Measurements from ENCODE around the gene TMC7. TPM values are rescaled to one million over a fixed set of nuclear protein-coding genes. Genes with fewer than 3 reads are reported as not detected.
"Not testable (repeated sequence)": the region's sequence is repeated elsewhere in the genome, so short reads cannot be mapped to it uniquely, and the experiment has no call there.

TMC7 gene
- total RNA-seq, 1 experiment from 2014 or later: 4.3 TPM

DNA sequence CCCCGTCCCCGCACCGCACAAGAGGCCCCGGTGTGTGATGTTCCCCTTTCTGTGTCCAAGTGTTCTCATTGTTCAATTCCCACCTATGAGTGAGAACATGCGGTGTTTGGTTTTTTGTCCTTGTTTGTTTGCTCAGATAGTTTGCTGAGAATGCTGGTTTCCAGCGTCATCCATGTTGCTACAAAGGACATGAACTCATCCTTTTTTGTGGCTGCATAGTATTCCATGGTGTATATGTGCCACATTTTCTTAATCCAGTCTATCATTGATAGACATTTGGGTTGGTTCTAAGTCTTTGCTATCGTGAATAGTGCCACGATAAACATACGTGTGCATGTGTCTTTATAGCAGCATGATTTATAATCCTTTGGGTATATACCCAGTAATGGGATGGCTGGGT, 8.0 kb downstream of the TMC7 start:
- H3K27ac ChIP-seq (ENCODE audit: insufficient read length, low read depth, low read length); H2BK120ac ChIP-seq (ENCODE audit: low read depth, low read length, poor library complexity, severe bottlenecking); H3K36me3 Mint-ChIP-seq (ENCODE audit: insufficient read depth in 1 of 3, low read depth in 3 of 3); H3K14ac ChIP-seq (ENCODE audit: insufficient read depth, low read length); H3K9ac ChIP-seq (ENCODE audit: extremely low read depth, insufficient read length, low read length); H4K20me1 ChIP-seq (ENCODE audit: control insufficient read depth, insufficient read depth, insufficient read length); H3K23me2 ChIP-seq (ENCODE audit: insufficient read length, low read depth, low read length, poor library complexity, severe bottlenecking); H2BK12ac ChIP-seq (ENCODE audit: insufficient read length, low read depth, low read length); H3K4me2 ChIP-seq (ENCODE audit: insufficient read depth, insufficient read length, low read length); H3K79me1 ChIP-seq (ENCODE audit: insufficient read depth, low read depth, low read length, poor library complexity, severe bottlenecking); H2AK5ac ChIP-seq (ENCODE audit: insufficient read length, low read length); H2BK20ac ChIP-seq (ENCODE audit: low read depth, low read length, poor library complexity, severe bottlenecking); H3K18ac ChIP-seq (ENCODE audit: insufficient read length, low read depth, low read length); H3K9me3 Mint-ChIP-seq; H3K4me1 Mint-ChIP-seq; H4K8ac ChIP-seq (replicated peaks; ENCODE audit: insufficient read length, low read depth, low read length); H2BK15ac ChIP-seq (ENCODE audit: low read depth, low read length); H3K4me1 ChIP-seq (ENCODE audit: insufficient read depth, low read length); H2BK5ac ChIP-seq (ENCODE audit: insufficient read length, low read length); H3K79me2 ChIP-seq (ENCODE audit: insufficient read depth, low read length); H4K91ac ChIP-seq (ENCODE audit: insufficient read length, low read depth, low read length); H4K5ac ChIP-seq (ENCODE audit: insufficient read length, low read depth, low read length); DNase-seq; H3K23ac ChIP-seq (ENCODE audit: insufficient read length, low read depth, low read length); H3K56ac ChIP-seq (ENCODE audit: insufficient read length, low read depth, low read length); H3K27me3 Mint-ChIP-seq (ENCODE audit: low read depth); H3K27me3 ChIP-seq (ENCODE audit: insufficient read depth, low read length); H3K4ac ChIP-seq (ENCODE audit: low read depth, low read length); H3T11ph ChIP-seq (ENCODE audit: low read length); H3K9me3 ChIP-seq (ENCODE audit: control insufficient read depth, low read depth, low read length); H3K27ac Mint-ChIP-seq; H2AFZ ChIP-seq (ENCODE audit: low read length); H3K4me3 Mint-ChIP-seq: not testable (repeated sequence)
- WGBS (ENCODE audit: extremely low coverage, insufficient read length, low lambda C conversion rate): no CpG with 5 or more reads among the region's 9 CpGs

DNA sequence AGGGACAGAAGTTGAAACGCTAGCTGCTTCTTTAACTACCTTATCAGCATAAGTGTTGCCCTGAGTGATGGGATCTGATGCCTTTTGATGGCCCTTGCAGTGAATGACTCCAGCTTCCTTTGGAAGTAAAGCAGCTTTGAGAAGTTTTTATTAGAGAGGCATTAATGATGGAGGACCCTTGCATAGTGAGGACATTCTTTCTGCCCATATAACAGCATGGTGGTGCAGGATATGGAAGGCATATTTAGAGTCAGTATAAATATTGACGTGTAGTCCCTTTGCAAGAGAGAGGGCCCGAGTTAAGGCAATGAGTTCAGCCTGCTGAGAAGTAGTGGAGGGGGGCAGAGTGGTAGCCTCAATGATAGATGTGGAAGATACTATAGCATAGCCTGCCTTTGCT, 9.8 kb downstream of the TMC7 start:
- not testable (repeated sequence) for H3K9me3 Mint-ChIP-seq; H2AK5ac ChIP-seq (ENCODE audit: insufficient read length, low read length); H3K9ac ChIP-seq (ENCODE audit: extremely low read depth, insufficient read length, low read length); H2BK15ac ChIP-seq (ENCODE audit: low read depth, low read length); H3K79me1 ChIP-seq (ENCODE audit: insufficient read depth, low read depth, low read length, poor library complexity, severe bottlenecking); H4K20me1 ChIP-seq (ENCODE audit: control insufficient read depth, insufficient read depth, insufficient read length); H3K27me3 ChIP-seq (ENCODE audit: insufficient read depth, low read length); H3K4me3 Mint-ChIP-seq; DNase-seq; H3K56ac ChIP-seq (ENCODE audit: insufficient read length, low read depth, low read length); H3K23ac ChIP-seq (ENCODE audit: insufficient read length, low read depth, low read length); H4K91ac ChIP-seq (ENCODE audit: insufficient read length, low read depth, low read length); H4K8ac ChIP-seq (replicated peaks; ENCODE audit: insufficient read length, low read depth, low read length); H3K27ac ChIP-seq (ENCODE audit: insufficient read length, low read depth, low read length); H3K18ac ChIP-seq (ENCODE audit: insufficient read length, low read depth, low read length); H2AFZ ChIP-seq (ENCODE audit: low read length); H3K4me1 ChIP-seq (ENCODE audit: insufficient read depth, low read length); H2BK120ac ChIP-seq (ENCODE audit: low read depth, low read length, poor library complexity, severe bottlenecking); H3K79me2 ChIP-seq (ENCODE audit: insufficient read depth, low read length); H3T11ph ChIP-seq (ENCODE audit: low read length); H3K14ac ChIP-seq (ENCODE audit: insufficient read depth, low read length); H3K4me1 Mint-ChIP-seq; H3K23me2 ChIP-seq (ENCODE audit: insufficient read length, low read depth, low read length, poor library complexity, severe bottlenecking); H3K4ac ChIP-seq (ENCODE audit: low read depth, low read length); H2BK20ac ChIP-seq (ENCODE audit: low read depth, low read length, poor library complexity, severe bottlenecking); H4K5ac ChIP-seq (ENCODE audit: insufficient read length, low read depth, low read length); H2BK12ac ChIP-seq (ENCODE audit: insufficient read length, low read depth, low read length); H3K36me3 Mint-ChIP-seq (ENCODE audit: insufficient read depth in 1 of 3, low read depth in 3 of 3); H3K4me2 ChIP-seq (ENCODE audit: insufficient read depth, insufficient read length, low read length); H2BK5ac ChIP-seq (ENCODE audit: insufficient read length, low read length); H3K27me3 Mint-ChIP-seq (ENCODE audit: low read depth); H3K9me3 ChIP-seq (ENCODE audit: control insufficient read depth, low read depth, low read length); H3K27ac Mint-ChIP-seq
- WGBS (ENCODE audit: extremely low coverage, insufficient read length, low lambda C conversion rate): no CpG with 5 or more reads among the region's 3 CpGs
